SK-N-SH treated with all-trans-retinoic acid at 6 μM for 48 hours (cell line): ENCODE results near the gene EDNRB.
A peak's percentile ranks its signal among the peaks of the same experiment; 100 is the strongest.

Source experiments
- ATAC-seq: fragments of 200-7000 bp; cut with Tn5 transposase; 3 replicates; pipeline ENCODE4 v1.9.1; 2020; ENCODE audit warnings: mild to moderate bottlenecking, moderate library complexity
- ARNTL ChIP-seq: fragments of 450-650 bp; formaldehyde crosslinking; IDR thresholded peaks from 2 replicates; pipeline ENCODE4 v1.5.0; 2020; ENCODE audit warnings: low read depth, mild to moderate bottlenecking, moderate library complexity, borderline replicate concordance
- BACH2 ChIP-seq: fragments of 250-450 bp; sonication (Bioruptor Pico); IDR thresholded peaks from 2 replicates; pipeline ENCODE4 v1.9.0; 2021; ENCODE audit warnings: mild to moderate bottlenecking, borderline replicate concordance
- CREB5 ChIP-seq: fragments of 250-450 bp; sonication (Bioruptor Pico); IDR thresholded peaks from 2 replicates; pipeline ENCODE4 v1.5.1; 2020; ENCODE audit warnings: low read depth, mild to moderate bottlenecking, moderate library complexity
- CSDC2 ChIP-seq: fragments of 250-450 bp; sonication (Bioruptor Pico); IDR thresholded peaks from 2 replicates; pipeline ENCODE4 v1.5.0; 2020; ENCODE audit warnings: mild to moderate bottlenecking, moderate library complexity
- CSRNP3 ChIP-seq: fragments of 250-450 bp; sonication (Bioruptor Pico); IDR thresholded peaks from 2 replicates; pipeline ENCODE4 v1.5.1; 2021; ENCODE audit warnings: mild to moderate bottlenecking, moderate library complexity
- ESRRG ChIP-seq: fragments of 250-450 bp; sonication (Bioruptor Pico); IDR thresholded peaks from 2 replicates; pipeline ENCODE4 v1.6.1; 2021; ENCODE audit warnings: mild to moderate bottlenecking
- GLIS3 ChIP-seq: fragments of 250-450 bp; sonication (Bioruptor Pico); IDR thresholded peaks from 2 replicates; pipeline ENCODE4 v1.5.0; 2020; ENCODE audit warnings: mild to moderate bottlenecking, moderate library complexity
- ISL1 ChIP-seq: fragments of 250-450 bp; sonication (Bioruptor Pico); IDR thresholded peaks from 2 replicates; pipeline ENCODE4 v2.1.2; 2022; ENCODE audit warnings: mild to moderate bottlenecking, moderate library complexity
- OSR1 ChIP-seq: fragments of 250-450 bp; sonication (Bioruptor Pico); IDR thresholded peaks from 2 replicates; pipeline ENCODE4 v1.8.0; 2022; ENCODE audit warnings: moderate library complexity, mild to moderate bottlenecking, inconsistent platforms
- PATZ1 ChIP-seq: fragments of 250-450 bp; sonication (Bioruptor Pico); IDR thresholded peaks from 2 replicates; pipeline ENCODE4 v1.8.0; 2020; ENCODE audit warnings: mild to moderate bottlenecking, moderate library complexity, borderline replicate concordance
- PPARA ChIP-seq: fragments of 250-450 bp; sonication (Bioruptor Pico); IDR thresholded peaks from 2 replicates; pipeline ENCODE4 v1.5.0; 2020; ENCODE audit warnings: mild to moderate bottlenecking, borderline replicate concordance
- RARB ChIP-seq: fragments of 250-450 bp; sonication (Bioruptor Pico); IDR thresholded peaks from 2 replicates; pipeline ENCODE4 v1.8.0; 2021; ENCODE audit warnings: mild to moderate bottlenecking, moderate library complexity
- SNAI2 ChIP-seq: fragments of 250-450 bp; sonication (Bioruptor Pico); IDR thresholded peaks from 2 replicates; pipeline ENCODE4 v1.5.0; 2020; ENCODE audit warnings: mild to moderate bottlenecking, moderate library complexity
- TCF4 ChIP-seq: fragments of 250-450 bp; sonication (Bioruptor Pico); IDR thresholded peaks from 2 replicates; pipeline ENCODE4 v1.8.0; 2021; ENCODE audit warnings: mild to moderate bottlenecking, moderate library complexity, borderline replicate concordance
- TOX ChIP-seq: fragments of 250-450 bp; sonication (Bioruptor Pico); IDR thresholded peaks from 2 replicates; pipeline ENCODE4 v1.8.0; 2021; ENCODE audit warnings: mild to moderate bottlenecking, moderate library complexity, borderline replicate concordance
- TSHZ2 ChIP-seq: fragments of 250-450 bp; sonication (Bioruptor Pico); IDR thresholded peaks from 2 replicates; pipeline ENCODE4 v1.5.0; 2020; ENCODE audit warnings: mild to moderate bottlenecking, moderate library complexity
- ZC3H10 ChIP-seq: fragments of 250-450 bp; sonication (Bioruptor Pico); IDR thresholded peaks from 2 replicates; pipeline ENCODE4 v1.5.1; 2021; ENCODE audit warnings: mild to moderate bottlenecking, moderate library complexity
- ZFP3 ChIP-seq: fragments of 250-450 bp; sonication (Bioruptor Pico); IDR thresholded peaks from 2 replicates; pipeline ENCODE4 v1.5.0; 2020; ENCODE audit warnings: mild to moderate bottlenecking, moderate library complexity
- ZFP30 ChIP-seq: fragments of 450-650 bp; formaldehyde crosslinking; IDR thresholded peaks from 2 replicates; pipeline ENCODE4 v1.5.0; 2022; ENCODE audit warnings: mild to moderate bottlenecking, moderate library complexity
- ZNF565 ChIP-seq: fragments of 450-650 bp; formaldehyde crosslinking; conservative IDR thresholded peaks from 2 replicates; pipeline ENCODE4 v1.5.0; 2020; ENCODE audit warnings: low read depth, mild to moderate bottlenecking, moderate library complexity
- ZNF70 ChIP-seq: fragments of 450-650 bp; formaldehyde crosslinking; IDR thresholded peaks from 2 replicates; pipeline ENCODE4 v1.5.0; 2020; ENCODE audit warnings: mild to moderate bottlenecking, moderate library complexity
- ZNF8 ChIP-seq: fragments of 450-650 bp; formaldehyde crosslinking; IDR thresholded peaks from 2 replicates; pipeline ENCODE4 v1.5.0; 2020; ENCODE audit warnings: mild to moderate bottlenecking, moderate library complexity

Gene EDNRB

GRCh38 chr13:77919246-77919920 lies 752 bp upstream of the EDNRB start:
- no peak for TF ChIP-seq ESRRG
- no peak for TF ChIP-seq ISL1 (CRISPR knock-in tag)
- TF ChIP-seq ZNF565 (CRISPR knock-in tag): no peak
- TF ChIP-seq, all 23 proteins: peak for 0
- ATAC-seq: peak; percentile 79

GRCh38 chr13:77916488-77916887 lies 2.1 kb downstream of the EDNRB start:
- no peak for TF ChIP-seq GLIS3 (CRISPR knock-in tag)
- TF ChIP-seq CSDC2 (CRISPR knock-in tag): no peak
- no peak for ATAC-seq

GRCh38 chr13:77915686-77916085 lies 2.9 kb downstream of the EDNRB start:
- TF ChIP-seq PATZ1 (no peak), ZC3H10 (CRISPR knock-in tag) (no peak), TOX (CRISPR knock-in tag) (no peak), CSRNP3 (CRISPR knock-in tag) (no peak), CREB5 (CRISPR knock-in tag) (no peak), ZFP3 (CRISPR knock-in tag) (no peak), CSDC2 (CRISPR knock-in tag) (no peak), PPARA (CRISPR knock-in tag) (no peak), OSR1 (CRISPR knock-in tag) (no peak), ZNF565 (CRISPR knock-in tag) (no peak), GLIS3 (CRISPR knock-in tag) (no peak), TSHZ2 (CRISPR knock-in tag) (no peak), ARNTL (no peak), BACH2 (CRISPR knock-in tag) (no peak), ZNF70 (CRISPR knock-in tag) (no peak), SNAI2 (CRISPR knock-in tag) (no peak), ZFP30 (CRISPR knock-in tag) (no peak), RARB (CRISPR knock-in tag) (no peak), ESRRG (no peak), TCF4 (CRISPR knock-in tag) (no peak)
- no peak for ATAC-seq

GRCh38 chr13:77913003-77913402 lies 5.6 kb downstream of the EDNRB start:
- TF ChIP-seq ZNF8: no peak
- no peak for ATAC-seq
